Stimulated activated CD4-positive, alpha-beta T cell treated with anti-CD3 and anti-CD28 coated beads, Interleukin-12 subunit alpha, Interleukin-12 subunit beta, amount 100 ng/mL, for 4 hours (primary cell): ENCODE measurements around the gene ZNF420.
"Not testable (repeated sequence)": the region's sequence is repeated elsewhere in the genome, so short reads cannot be mapped to it uniquely, and the experiment has no call there.

Experiments
- DNase-seq: peaks from one replicate; pipeline ENCODE4 v3.0.0-alpha.2; 2020

The ZNF420 gene

GRCh38 chr19:37077934-37078716 lies at the start of gene ZNF420:
Gene ZNF420, plus strand, starts transcription at chr19:37078433. Its CDS starts 10,686 bp downstream, at chr19:37089119.
- peak; percentile 80 for DNase-seq

GRCh38 chr19:37045140-37045539 lies 33.1 kb upstream of the ZNF420 start:
- no peak for DNase-seq

- no peak for DNase-seq
These were observed 22.9 kb upstream of the ZNF420 start for GRCh38 chr19:37055330-37055729.

- DNase-seq: no peak
These were observed 21.5 kb upstream of the ZNF420 start for GRCh38 chr19:37056776-37057175.

GRCh38 chr19:37059142-37059541 lies 19.1 kb upstream of the ZNF420 start:
- DNase-seq: no peak

- DNase-seq: not testable (repeated sequence)
These were observed 13.3 kb upstream of the ZNF420 start for GRCh38 chr19:37064886-37065285.

- no peak for DNase-seq
These were observed 4.1 kb upstream of the ZNF420 start for GRCh38 chr19:37074111-37074510.

GRCh38 chr19:37074819-37075362 lies 3.3 kb upstream of the ZNF420 start:
- no peak for DNase-seq

- not testable (repeated sequence) for DNase-seq
These were observed 1.7 kb upstream of the ZNF420 start for GRCh38 chr19:37076524-37076923.

GRCh38 chr19:37077501-37077933 lies 716 bp upstream of the ZNF420 start:
- DNase-seq: no peak

GRCh38 chr19:37078717-37079032 lies 442 bp downstream of the ZNF420 start:
- DNase-seq: no peak

- no peak for DNase-seq
These were observed 1.0 kb downstream of the ZNF420 start for GRCh38 chr19:37079238-37079637.

GRCh38 chr19:37082307-37082706 lies 4.1 kb downstream of the ZNF420 start:
- no peak for DNase-seq

- DNase-seq: no peak
These were observed 8.9 kb downstream of the ZNF420 start for GRCh38 chr19:37087110-37087509.

GRCh38 chr19:37095859-37096258 lies 17.6 kb downstream of the ZNF420 start:
- no peak for DNase-seq

GRCh38 chr19:37098570-37098969 lies 20.3 kb downstream of the ZNF420 start:
- DNase-seq: no peak

GRCh38 chr19:37104135-37104534 lies 25.9 kb downstream of the ZNF420 start:
- DNase-seq: not testable (repeated sequence)

- not testable (repeated sequence) for DNase-seq
These were observed 33.5 kb downstream of the ZNF420 start for GRCh38 chr19:37111753-37112152.

- no peak for DNase-seq
These were observed 35.8 kb downstream of the ZNF420 start for GRCh38 chr19:37114001-37114400.

- not testable (repeated sequence) for DNase-seq
These were observed 43.9 kb downstream of the ZNF420 start for GRCh38 chr19:37122093-37122492.

- no peak for DNase-seq
These were observed 50.0 kb downstream of the ZNF420 start for GRCh38 chr19:37127999-37128820.

- DNase-seq: no peak
These were observed 50.6 kb downstream of the ZNF420 start for GRCh38 chr19:37128821-37129177.

GRCh38 chr19:37136111-37136510 lies 57.9 kb downstream of the ZNF420 start:
- DNase-seq: no peak

- DNase-seq: no peak
These were observed 70.0 kb downstream of the ZNF420 start for GRCh38 chr19:37148214-37148613.
